Epithelial cell of esophagus (primary cell): Measurements from ENCODE around the gene ARF1.

Source experiments
- DNase-seq: peaks from one replicate; pipeline ENCODE4 v3.0.0; 2010; ENCODE audit warnings: low read depth
- H3K4me3 ChIP-seq: 2 replicates; pipeline ENCODE4 v1.5.1; 2011; ENCODE audit warnings: mild to moderate bottlenecking, low read length, control low read depth
- TF ChIP-seq, protein P1 (sequence below): IDR thresholded peaks from 2 replicates; pipeline ENCODE4 v1.5.1; 2011; ENCODE audit warnings: low read depth, mild to moderate bottlenecking, low read length, control low read depth, inconsistent platforms; ENCODE audit not compliant: insufficient read depth; ENCODE audit errors: missing control alignments

The ARF1 gene

DNA sequence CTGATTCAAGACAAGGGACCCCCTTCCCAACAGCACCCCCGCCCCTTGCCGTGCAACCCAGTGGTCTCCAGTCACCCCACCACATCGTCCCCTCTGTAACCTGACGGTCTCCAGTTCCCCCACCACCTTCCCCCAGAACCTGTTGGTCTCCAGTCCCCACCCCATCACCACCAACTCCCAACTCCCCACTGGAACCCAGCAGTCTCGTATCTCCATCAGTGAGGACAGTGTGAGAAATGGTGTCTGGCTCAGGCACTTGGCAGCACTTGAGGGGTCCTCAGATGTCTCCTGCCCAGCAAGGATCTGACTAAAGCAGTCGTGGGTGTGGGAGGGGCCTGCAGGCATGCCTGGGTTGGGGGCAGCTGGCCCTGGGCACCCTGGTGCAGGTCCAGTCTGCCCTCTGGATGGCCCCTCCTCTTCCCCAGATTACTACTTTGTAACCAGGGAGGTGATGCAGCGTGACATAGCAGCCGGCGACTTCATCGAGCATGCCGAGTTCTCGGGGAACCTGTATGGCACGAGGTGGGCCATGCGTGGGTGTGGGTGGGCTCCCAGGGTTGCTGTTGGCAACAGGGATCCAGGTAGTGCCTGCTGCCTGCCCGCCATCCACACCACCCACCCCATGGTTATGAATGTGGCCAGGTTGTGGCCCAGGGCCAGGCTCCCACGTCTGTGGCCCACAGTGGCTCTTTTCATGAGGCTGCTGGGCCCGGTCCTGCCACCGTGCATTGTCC lies 64.1 kb downstream of the ARF1 start:
- H3K4me3 ChIP-seq, result no peak overlapping the region
- DNase-seq, result no peak
- TF ChIP-seq, protein P1, sequence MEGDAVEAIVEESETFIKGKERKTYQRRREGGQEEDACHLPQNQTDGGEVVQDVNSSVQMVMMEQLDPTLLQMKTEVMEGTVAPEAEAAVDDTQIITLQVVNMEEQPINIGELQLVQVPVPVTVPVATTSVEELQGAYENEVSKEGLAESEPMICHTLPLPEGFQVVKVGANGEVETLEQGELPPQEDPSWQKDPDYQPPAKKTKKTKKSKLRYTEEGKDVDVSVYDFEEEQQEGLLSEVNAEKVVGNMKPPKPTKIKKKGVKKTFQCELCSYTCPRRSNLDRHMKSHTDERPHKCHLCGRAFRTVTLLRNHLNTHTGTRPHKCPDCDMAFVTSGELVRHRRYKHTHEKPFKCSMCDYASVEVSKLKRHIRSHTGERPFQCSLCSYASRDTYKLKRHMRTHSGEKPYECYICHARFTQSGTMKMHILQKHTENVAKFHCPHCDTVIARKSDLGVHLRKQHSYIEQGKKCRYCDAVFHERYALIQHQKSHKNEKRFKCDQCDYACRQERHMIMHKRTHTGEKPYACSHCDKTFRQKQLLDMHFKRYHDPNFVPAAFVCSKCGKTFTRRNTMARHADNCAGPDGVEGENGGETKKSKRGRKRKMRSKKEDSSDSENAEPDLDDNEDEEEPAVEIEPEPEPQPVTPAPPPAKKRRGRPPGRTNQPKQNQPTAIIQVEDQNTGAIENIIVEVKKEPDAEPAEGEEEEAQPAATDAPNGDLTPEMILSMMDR, result no peak

DNA sequence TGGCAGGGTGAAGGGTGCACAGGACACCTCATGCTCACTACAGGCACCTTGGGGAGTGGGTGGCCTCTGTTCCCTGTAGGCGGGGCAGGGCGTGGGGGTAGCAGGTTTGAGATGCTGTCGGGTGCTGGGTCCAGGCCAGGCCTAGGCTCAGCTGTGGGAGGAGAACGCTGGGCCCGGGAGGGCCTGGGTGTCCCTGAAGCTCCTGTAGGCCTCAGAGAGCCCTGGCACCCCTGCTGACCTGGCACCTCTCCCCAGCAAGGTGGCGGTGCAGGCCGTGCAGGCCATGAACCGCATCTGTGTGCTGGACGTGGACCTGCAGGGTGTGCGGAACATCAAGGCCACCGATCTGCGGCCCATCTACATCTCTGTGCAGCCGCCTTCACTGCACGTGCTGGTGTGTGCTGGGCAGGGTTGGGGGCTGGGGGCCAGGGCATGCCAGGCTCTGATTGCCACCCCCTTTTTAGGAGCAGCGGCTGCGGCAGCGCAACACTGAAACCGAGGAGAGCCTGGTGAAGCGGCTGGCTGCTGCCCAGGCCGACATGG lies 64.7 kb downstream of the ARF1 start:
- H3K4me3 ChIP-seq, result no peak overlapping the region
- no peak for DNase-seq
- TF ChIP-seq, protein P1, result no peak

DNA sequence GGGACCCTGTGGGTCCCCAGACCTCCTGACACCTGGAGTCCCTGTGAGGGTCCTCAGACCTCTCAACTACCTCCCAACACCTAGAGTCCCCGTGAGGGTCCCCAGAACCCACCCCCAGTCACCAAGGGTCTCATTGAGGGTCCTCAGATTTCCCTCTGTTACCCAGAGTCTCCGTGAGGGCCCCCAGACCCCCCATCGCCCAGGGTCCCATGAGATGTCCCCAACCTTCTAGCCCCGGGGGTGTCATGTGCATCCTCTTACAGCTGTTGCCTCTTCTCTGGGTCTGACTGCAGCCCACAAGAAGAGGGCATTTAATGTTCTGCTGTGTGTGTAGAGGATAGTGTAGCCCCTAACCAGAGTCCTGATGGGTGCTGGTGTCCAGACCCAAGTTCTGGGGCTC lies 65.3 kb downstream of the ARF1 start:
- no peak for DNase-seq
- H3K4me3 ChIP-seq, result no peak overlapping the region
- TF ChIP-seq, protein P1, result no peak

DNA sequence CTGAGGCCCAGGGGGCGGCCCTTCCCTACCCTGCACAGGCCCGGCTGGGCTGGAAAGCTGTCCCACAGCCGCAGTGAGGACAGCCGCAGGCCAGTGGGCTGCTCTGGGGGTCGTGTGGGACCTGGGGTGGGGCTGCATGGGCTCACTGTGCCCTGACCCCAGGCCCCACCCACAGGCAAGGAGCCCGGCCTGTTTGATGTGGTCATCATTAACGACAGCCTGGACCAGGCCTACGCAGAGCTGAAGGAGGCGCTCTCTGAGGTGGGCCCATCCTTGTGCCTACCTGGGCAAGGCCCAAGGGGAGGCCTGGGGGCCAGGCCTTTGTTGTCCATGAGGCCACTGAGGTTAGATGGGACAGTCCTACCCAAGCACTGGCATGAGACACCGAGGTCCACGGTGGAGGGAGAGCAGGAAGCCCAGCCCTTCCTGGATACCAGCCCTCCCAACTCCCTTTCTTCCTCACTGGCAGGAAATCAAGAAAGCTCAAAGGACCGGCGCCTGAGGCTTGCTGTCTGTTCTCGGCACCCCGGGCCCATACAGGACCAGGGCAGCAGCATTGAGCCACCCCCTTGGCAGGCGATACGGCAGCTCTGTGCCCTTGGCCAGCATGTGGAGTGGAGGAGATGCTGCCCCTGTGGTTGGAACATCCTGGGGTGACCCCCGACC lies 65.8 kb downstream of the ARF1 start:
- no peak overlapping the region for H3K4me3 ChIP-seq
- TF ChIP-seq, protein P1, result no peak
- no peak for DNase-seq
